Mucosa of descending colon (tissue), 3 donors: Measurements from ENCODE around the gene INO80C. TPM values are rescaled to one million over a fixed set of nuclear protein-coding genes. Genes with fewer than 3 reads are reported as not detected.
"Not testable (repeated sequence)": the region's sequence is repeated elsewhere in the genome, so short reads cannot be mapped to it uniquely, and the experiment has no call there.

Source experiments
- ATAC-seq: fragments of 200-7000 bp; cut with Tn5 transposase; one replicate; pipeline ENCODE4 v1.9.1; 2020; ENCODE audit warnings: mild to moderate bottlenecking, moderate library complexity
- DNase-seq, 3 donors: peaks; one replicate each; pipeline ENCODE4 v3.0.0-alpha.2; 2020
- H3K36me3 ChIP-seq: fragments of 200-600 bp; one replicate; pipeline ENCODE4 v1.8.0; 2021; ENCODE audit warnings: low read depth, mild to moderate bottlenecking
- H3K4me1 ChIP-seq: fragments of 200-600 bp; one replicate; pipeline ENCODE4 v1.8.0; 2021; ENCODE audit warnings: low read depth, mild to moderate bottlenecking
- H3K4me3 ChIP-seq: fragments of 200-600 bp; one replicate; pipeline ENCODE4 v1.8.0; 2021; ENCODE audit warnings: mild to moderate bottlenecking
- H3K9me3 ChIP-seq: fragments of 200-600 bp; one replicate; pipeline ENCODE4 v1.8.0; 2021; ENCODE audit warnings: mild to moderate bottlenecking
- intact Hi-C, 2 donors: fragments of 100-400 bp; cut with DNase I in 1 of 2; cut with micrococcal nuclease in 1 of 2; formaldehyde crosslinking; loops; one replicate each; pipeline versions ENCODE4 v1.11.0 to v1.11.1; 2022; cut with DNase I, micrococcal nuclease
- total RNA-seq, 3 donors: library from RNA; stranded (reverse); fragmentation: NEBNext Ultra II Directional in 2 of 3; extraction: Animal tissue kit (Norgen Biotek cat#: 25700) in 2 of 3; gene quantifications; one replicate each; pipeline versions ENCODE4 v1.2.1 to v1.2.4, GENCODE V29; 2021 to 2023
- TF ChIP-seq, protein P1 (sequence below): fragments of 200-600 bp; IDR thresholded peaks from one replicate; pipeline ENCODE4 v1.8.0; 2022; ENCODE audit warnings: antibody characterized with exemption, mild to moderate bottlenecking
- donor health status: DM: no; HTN: no; CAD: no; lungs with moderate emphysema.
- donor health status: DM: no; HTN: no; CAD: no.
- donor health status: DM: no; HTN: yes; CAD: no.

INO80C gene
- total RNA-seq, 3 donors from 2014 or later = 28.0 to 46.7 (median 32.2) TPM

DNA sequence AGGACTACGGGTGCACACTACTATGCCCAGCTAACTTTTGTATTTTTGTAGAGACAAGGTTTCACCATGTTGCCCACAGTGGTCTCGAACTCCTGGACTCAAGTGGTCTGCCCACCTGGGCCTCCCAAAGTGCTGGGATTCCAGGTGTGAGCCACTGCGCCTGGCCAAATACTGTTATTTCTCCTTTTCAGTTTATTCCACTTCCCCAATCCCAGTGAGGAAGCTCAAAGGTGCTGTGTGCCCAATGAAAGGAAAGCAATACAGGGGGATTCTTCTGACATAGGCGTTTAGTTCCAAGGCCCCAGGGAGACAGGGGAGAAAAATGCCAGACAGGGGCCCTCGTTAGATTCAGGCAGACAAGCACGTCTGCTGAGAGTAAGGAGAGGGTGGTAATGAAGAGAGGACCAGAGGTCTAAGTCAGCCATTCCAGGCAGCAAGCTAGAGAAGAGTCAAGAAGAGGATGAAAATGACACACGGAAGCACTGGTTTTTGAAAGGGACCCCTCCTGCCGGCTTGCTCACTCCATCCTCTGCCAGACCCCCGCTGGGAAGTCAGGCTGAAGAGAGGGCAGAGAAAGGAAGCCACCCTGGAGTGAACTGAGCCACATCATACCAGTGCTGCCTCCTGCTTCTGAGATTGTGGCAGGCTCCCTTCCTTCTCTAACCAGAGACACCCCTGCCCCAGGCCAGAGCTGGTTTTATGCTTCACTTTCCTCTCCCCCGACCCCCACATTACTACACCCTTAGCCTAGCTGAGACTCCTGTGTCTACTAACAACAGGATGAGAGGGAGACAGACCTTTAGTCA is 6.7 kb downstream of the INO80C start:
- TF ChIP-seq, protein P1, sequence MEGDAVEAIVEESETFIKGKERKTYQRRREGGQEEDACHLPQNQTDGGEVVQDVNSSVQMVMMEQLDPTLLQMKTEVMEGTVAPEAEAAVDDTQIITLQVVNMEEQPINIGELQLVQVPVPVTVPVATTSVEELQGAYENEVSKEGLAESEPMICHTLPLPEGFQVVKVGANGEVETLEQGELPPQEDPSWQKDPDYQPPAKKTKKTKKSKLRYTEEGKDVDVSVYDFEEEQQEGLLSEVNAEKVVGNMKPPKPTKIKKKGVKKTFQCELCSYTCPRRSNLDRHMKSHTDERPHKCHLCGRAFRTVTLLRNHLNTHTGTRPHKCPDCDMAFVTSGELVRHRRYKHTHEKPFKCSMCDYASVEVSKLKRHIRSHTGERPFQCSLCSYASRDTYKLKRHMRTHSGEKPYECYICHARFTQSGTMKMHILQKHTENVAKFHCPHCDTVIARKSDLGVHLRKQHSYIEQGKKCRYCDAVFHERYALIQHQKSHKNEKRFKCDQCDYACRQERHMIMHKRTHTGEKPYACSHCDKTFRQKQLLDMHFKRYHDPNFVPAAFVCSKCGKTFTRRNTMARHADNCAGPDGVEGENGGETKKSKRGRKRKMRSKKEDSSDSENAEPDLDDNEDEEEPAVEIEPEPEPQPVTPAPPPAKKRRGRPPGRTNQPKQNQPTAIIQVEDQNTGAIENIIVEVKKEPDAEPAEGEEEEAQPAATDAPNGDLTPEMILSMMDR = no peak
- DNase-seq (no peak), ATAC-seq (peak; percentile 21)
- intact Hi-C loops = no loop called here
- Histone ChIP-seq H3K4me1 (peaks cover 17% of the 10 kb centered on the region), H3K36me3 (no peaks in the 10 kb centered on the region), H3K9me3 (no peaks in the 10 kb centered on the region), H3K4me3 (no peak overlapping the region)

DNA sequence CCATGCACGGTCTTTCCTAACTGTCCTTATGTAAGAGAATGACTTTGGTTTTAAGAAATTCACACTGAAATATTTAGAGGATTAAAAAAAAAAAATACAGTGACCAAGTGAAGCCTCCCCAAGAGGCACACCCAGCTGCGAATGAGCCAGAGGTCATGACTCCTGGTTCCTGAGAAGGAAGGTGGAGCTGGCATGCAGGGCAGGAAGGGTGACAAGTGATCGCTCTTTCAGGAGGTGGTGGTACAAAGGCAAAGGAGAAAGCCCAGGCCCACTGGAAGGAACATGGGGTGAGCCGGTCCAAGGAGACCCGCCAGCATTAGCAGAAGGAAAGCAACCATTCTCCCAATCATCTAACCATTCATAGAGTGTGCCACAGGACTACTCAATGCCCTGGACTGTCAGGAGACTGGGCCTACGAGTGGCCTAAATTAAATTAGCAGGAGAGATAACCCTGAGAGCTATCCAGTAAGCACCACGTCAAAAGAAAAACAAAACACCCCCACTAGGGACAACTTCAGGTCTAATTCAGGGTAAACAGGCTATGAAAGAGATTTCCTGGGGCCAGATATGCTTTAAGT is 7.8 kb downstream of the INO80C start:
- TF ChIP-seq, protein P1 = no peak
- ATAC-seq (peak; percentile 82), DNase-seq (peak in 2 of 3 donors; percentile 52 to 57)
- intact Hi-C loops = no loop called here
- Histone ChIP-seq H3K9me3 (no peaks in the 10 kb centered on the region), H3K4me1 (peaks cover 16% of the 10 kb centered on the region), H3K4me3 (no peak overlapping the region), H3K36me3 (no peaks in the 10 kb centered on the region)

DNA sequence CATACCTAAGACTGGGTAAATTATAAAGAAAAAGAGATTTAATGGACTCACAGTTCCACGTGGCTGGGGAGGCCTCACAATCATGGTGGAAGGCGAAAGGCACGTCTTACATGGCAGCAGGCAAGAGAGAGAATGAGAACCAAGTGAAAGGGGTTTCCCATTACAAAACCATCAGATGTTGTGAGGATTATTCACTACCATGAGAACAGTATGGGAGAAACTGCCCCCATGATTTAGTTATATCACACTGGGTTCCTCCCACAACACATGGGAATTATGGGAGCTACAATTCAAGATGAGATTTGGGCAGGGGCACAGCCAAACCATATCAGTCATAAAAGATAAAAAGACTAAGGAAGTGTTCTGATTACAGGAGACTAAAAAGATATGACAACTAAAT is 8.5 kb downstream of the INO80C start:
- ATAC-seq, DNase-seq, H3K36me3 ChIP-seq, H3K4me3 ChIP-seq, intact Hi-C loops, H3K9me3 ChIP-seq: not testable (repeated sequence)
- H3K4me1 ChIP-seq = peaks cover 16% of the 10 kb centered on the region

DNA sequence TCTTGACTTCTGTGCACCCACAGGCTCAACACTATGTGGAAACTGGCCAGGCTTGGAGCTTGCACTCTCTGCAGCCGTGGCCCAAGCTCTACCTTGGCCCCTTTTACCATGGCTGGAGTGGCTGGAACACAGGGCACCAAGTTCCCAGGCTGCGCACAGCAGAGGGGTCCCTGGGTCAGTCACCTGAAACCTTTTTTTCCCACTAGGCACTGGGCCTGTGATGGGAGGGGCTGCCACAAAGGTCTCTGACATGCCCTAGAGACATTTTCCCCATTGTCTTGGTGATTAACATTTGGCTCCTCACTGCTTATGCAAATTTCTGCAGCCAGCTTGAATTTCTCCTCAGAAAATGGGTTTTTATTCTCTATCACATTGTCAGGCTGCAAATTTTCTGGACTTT is 9.4 kb downstream of the INO80C start:
- ATAC-seq, intact Hi-C loops: not testable (repeated sequence)
- H3K4me1 ChIP-seq = peaks cover 16% of the 10 kb centered on the region

DNA sequence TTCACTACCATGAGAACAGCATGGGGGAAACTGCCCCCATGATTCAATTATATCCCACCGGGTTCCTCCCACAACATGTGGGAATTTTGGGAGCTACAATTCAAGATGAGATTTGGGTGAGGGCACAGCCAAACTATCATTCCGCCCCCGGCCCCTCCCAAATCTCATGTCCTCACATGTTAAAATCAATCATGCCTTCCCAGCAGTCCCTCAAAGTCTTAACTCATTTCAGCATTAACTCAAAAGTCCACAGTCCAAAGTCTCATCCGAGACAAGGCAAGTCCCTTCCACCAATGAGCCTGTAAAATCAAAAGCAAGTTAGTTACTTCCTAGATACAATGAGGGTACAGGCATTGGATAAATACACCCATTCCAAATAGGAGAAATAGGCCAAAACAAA is 10.2 kb downstream of the INO80C start:
- peaks cover 19% of the 10 kb centered on the region for H3K4me1 ChIP-seq
- H3K9me3 ChIP-seq, intact Hi-C loops, ATAC-seq, DNase-seq, H3K36me3 ChIP-seq, H3K4me3 ChIP-seq: not testable (repeated sequence)

More for the DNA sequence above, 9.4 kb downstream of the INO80C start:
- not testable (repeated sequence) for H3K9me3 ChIP-seq, H3K36me3 ChIP-seq, H3K4me3 ChIP-seq, DNase-seq

DNA sequence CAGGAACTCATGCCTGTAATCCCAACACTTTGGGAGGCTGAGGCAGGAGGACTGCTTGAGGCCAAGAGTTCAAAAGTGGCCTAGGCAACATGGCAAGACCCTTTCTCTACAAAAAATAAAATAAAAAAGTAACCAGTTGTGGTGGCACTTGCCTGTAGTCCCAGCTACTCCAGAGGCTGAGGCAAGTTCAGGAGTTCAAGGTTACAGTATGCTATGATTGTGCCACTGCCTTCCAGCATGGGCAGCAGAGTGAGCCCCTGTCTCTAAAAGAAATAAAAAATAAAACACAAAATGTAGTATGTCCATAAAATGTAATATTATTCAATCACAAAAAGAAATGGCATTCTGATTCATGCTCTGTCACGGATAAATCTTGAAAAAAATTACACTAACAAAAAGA is 11.9 kb downstream of the INO80C start:
- Histone ChIP-seq H3K9me3 (no peaks in the 10 kb centered on the region), H3K4me1 (peaks cover 28% of the 10 kb centered on the region), H3K36me3 (no peaks in the 10 kb centered on the region), H3K4me3 (no peak overlapping the region)
- no peak for DNase-seq
- intact Hi-C loops = no loop called here
- ATAC-seq = no peak
- TF ChIP-seq, protein P1 = no peak

DNA sequence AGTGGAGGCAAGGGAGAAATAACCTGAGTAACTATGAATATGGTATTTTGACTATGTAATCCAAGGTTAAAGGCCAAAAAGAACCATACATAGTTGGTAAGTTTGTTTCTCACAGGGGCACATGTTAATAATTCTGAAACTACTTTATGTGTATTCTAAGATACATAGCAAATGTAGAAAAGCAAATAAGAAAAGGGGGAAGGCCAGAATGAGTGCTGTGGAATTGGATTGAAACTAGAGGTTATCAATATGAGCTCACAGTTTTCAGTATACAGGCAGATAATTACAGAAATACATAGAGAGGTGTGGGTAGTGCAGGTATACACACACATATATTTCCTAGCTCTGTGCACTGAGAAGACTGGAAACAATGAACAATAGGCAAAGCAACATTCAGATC is 13.7 kb downstream of the INO80C start:
- Histone ChIP-seq H3K4me1 (peaks cover 25% of the 10 kb centered on the region), H3K36me3 (no peaks in the 10 kb centered on the region), H3K4me3 (no peak overlapping the region), H3K9me3 (no peaks in the 10 kb centered on the region)
- DNase-seq (no peak), ATAC-seq (no peak)
- TF ChIP-seq, protein P1 = no peak
- intact Hi-C loops = no loop called here
